ENCODE measurements around the gene PROZ. TPM values are rescaled to one million over a fixed set of nuclear protein-coding genes. Genes with fewer than 3 reads are reported as not detected.

The PROZ gene
- total and polyA plus RNA-seq, 9 of the 15 experiments (the other 6 are each of a cell fraction or from before 2014, with no cell fraction given): not detected

DNA sequence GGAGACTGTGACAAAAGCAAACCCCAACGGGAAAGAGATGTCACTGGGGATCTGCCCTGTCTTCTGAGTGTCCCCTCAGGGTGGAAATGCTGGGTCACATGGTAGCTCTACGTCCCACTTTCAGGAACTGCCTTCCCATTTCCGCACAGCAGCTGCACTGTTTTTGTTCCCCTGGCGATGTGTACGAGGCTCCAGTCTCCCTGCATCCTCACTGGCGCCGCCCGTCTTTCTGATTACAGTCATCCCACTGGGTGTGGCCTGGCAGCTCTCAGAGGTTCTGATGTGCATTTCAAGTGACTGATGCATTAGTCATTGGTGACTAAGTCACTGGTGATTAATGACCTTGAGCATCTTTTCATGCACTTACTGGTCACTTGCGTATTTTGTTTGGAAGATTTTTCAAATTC is 28.8 kb downstream of the PROZ start (continued):
- TF ChIP-seq ATF6 (CRISPR knock-in tag; IDR thresholded peaks at IDR 0.05) (no peak), ZBTB1 (CRISPR knock-in tag; IDR thresholded peaks at IDR 0.05; ENCODE audit: borderline replicate concordance, low read depth) (no peak), ZNF431 (CRISPR knock-in tag; IDR thresholded peaks at IDR 0.05) (no peak), NFIC (IDR thresholded peaks at IDR 0.05) (peak; percentile 12; the same call in 1 of the 2 replicates), TRIM28 (IDR thresholded peaks at IDR 0.05) (no peak), ZNF146 (CRISPR knock-in tag; IDR thresholded peaks at IDR 0.05; ENCODE audit: unreplicated experiment) (no peak), KDM2B (CRISPR knock-in tag; IDR thresholded peaks at IDR 0.05) (no peak), CEBPG (CRISPR knock-in tag; IDR thresholded peaks at IDR 0.05) (no peak), CEBPG (tag; conservative IDR thresholded peaks at IDR 0.05 in 1 of 2, IDR thresholded peaks at IDR 0.05 in 1 of 2) (no peak), TSC22D4 (tag; IDR thresholded peaks at IDR 0.05) (no peak), SIRT6 (IDR thresholded peaks at IDR 0.05; ENCODE audit: low read depth, low read length) (no peak), GABPB1 (CRISPR knock-in tag; IDR thresholded peaks at IDR 0.05) (no peak), GTF2F1 (IDR thresholded peaks at IDR 0.05; ENCODE audit: low read depth, low read length) (no peak), NR2C1 (IDR thresholded peaks at IDR 0.05) (no peak), NR2C1 (tag; IDR thresholded peaks at IDR 0.05) (no peak), MAFG (tag; conservative IDR thresholded peaks at IDR 0.05) (no peak), FOXP1 (CRISPR knock-in tag; IDR thresholded peaks at IDR 0.05) (no peak), CBFB (CRISPR knock-in tag; IDR thresholded peaks at IDR 0.05) (no peak)
- TF ChIP-seq, protein P1, sequence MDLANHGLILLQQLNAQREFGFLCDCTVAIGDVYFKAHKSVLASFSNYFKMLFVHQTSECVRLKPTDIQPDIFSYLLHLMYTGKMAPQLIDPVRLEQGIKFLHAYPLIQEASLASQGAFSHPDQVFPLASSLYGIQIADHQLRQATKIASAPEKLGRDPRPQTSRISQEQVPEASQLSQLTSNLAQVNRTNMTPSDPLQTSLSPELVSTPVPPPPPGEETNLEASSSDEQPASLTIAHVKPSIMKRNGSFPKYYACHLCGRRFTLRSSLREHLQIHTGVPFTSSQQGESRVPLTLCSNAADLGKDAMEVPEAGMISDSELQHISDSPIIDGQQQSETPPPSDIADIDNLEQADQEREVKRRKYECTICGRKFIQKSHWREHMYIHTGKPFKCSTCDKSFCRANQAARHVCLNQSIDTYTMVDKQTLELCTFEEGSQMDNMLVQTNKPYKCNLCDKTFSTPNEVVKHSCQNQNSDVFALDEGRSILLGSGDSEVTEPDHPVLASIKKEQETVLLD (IDR thresholded peaks at IDR 0.05): no peak
- TF ChIP-seq, protein P2, sequence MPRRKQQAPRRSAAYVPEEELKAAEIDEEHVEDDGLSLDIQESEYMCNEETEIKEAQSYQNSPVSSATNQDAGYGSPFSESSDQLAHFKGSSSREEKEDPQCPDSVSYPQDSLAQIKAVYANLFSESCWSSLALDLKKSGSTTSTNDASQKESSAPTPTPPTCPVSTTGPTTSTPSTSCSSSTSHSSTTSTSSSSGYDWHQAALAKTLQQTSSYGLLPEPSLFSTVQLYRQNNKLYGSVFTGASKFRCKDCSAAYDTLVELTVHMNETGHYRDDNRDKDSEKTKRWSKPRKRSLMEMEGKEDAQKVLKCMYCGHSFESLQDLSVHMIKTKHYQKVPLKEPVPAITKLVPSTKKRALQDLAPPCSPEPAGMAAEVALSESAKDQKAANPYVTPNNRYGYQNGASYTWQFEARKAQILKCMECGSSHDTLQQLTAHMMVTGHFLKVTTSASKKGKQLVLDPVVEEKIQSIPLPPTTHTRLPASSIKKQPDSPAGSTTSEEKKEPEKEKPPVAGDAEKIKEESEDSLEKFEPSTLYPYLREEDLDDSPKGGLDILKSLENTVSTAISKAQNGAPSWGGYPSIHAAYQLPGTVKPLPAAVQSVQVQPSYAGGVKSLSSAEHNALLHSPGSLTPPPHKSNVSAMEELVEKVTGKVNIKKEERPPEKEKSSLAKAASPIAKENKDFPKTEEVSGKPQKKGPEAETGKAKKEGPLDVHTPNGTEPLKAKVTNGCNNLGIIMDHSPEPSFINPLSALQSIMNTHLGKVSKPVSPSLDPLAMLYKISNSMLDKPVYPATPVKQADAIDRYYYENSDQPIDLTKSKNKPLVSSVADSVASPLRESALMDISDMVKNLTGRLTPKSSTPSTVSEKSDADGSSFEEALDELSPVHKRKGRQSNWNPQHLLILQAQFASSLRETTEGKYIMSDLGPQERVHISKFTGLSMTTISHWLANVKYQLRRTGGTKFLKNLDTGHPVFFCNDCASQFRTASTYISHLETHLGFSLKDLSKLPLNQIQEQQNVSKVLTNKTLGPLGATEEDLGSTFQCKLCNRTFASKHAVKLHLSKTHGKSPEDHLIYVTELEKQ (CRISPR knock-in tag; IDR thresholded peaks at IDR 0.05): no peak
- TF ChIP-seq, protein P3, sequence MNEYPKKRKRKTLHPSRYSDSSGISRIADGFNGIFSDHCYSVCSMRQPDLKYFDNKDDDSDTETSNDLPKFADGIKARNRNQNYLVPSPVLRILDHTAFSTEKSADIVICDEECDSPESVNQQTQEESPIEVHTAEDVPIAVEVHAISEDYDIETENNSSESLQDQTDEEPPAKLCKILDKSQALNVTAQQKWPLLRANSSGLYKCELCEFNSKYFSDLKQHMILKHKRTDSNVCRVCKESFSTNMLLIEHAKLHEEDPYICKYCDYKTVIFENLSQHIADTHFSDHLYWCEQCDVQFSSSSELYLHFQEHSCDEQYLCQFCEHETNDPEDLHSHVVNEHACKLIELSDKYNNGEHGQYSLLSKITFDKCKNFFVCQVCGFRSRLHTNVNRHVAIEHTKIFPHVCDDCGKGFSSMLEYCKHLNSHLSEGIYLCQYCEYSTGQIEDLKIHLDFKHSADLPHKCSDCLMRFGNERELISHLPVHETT (CRISPR knock-in tag; conservative IDR thresholded peaks at IDR 0.05 in 1 of 2, IDR thresholded peaks at IDR 0.05 in 1 of 2): no peak

Data from K562 (cell line).